AG10803 (cell line): ENCODE measurements around the gene FAM89B.
A peak's percentile ranks its signal among the peaks of the same experiment; 100 is the strongest.

Source experiments
- DNase-seq: peaks from one replicate; pipeline ENCODE4 v3.0.0; 2010; ENCODE audit warnings: low read depth
- H3K4me3 ChIP-seq: 2 replicates; pipeline ENCODE4 v1.5.1; 2011; ENCODE audit warnings: mild to moderate bottlenecking, low read length, control low read depth
- TF ChIP-seq, protein P1 (sequence below): conservative IDR thresholded peaks from 2 replicates; pipeline ENCODE4 v1.5.1; 2011; ENCODE audit warnings: mild to moderate bottlenecking, low read length, control low read depth, inconsistent platforms

The FAM89B gene

GRCh38 chr11:65555693-65556231 lies 16.6 kb upstream of the FAM89B start:
- TF ChIP-seq, protein P1, sequence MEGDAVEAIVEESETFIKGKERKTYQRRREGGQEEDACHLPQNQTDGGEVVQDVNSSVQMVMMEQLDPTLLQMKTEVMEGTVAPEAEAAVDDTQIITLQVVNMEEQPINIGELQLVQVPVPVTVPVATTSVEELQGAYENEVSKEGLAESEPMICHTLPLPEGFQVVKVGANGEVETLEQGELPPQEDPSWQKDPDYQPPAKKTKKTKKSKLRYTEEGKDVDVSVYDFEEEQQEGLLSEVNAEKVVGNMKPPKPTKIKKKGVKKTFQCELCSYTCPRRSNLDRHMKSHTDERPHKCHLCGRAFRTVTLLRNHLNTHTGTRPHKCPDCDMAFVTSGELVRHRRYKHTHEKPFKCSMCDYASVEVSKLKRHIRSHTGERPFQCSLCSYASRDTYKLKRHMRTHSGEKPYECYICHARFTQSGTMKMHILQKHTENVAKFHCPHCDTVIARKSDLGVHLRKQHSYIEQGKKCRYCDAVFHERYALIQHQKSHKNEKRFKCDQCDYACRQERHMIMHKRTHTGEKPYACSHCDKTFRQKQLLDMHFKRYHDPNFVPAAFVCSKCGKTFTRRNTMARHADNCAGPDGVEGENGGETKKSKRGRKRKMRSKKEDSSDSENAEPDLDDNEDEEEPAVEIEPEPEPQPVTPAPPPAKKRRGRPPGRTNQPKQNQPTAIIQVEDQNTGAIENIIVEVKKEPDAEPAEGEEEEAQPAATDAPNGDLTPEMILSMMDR = no peak
- H3K4me3 ChIP-seq = peak overlapping the region; percentile 26
- DNase-seq = peak; percentile 95

DNA sequence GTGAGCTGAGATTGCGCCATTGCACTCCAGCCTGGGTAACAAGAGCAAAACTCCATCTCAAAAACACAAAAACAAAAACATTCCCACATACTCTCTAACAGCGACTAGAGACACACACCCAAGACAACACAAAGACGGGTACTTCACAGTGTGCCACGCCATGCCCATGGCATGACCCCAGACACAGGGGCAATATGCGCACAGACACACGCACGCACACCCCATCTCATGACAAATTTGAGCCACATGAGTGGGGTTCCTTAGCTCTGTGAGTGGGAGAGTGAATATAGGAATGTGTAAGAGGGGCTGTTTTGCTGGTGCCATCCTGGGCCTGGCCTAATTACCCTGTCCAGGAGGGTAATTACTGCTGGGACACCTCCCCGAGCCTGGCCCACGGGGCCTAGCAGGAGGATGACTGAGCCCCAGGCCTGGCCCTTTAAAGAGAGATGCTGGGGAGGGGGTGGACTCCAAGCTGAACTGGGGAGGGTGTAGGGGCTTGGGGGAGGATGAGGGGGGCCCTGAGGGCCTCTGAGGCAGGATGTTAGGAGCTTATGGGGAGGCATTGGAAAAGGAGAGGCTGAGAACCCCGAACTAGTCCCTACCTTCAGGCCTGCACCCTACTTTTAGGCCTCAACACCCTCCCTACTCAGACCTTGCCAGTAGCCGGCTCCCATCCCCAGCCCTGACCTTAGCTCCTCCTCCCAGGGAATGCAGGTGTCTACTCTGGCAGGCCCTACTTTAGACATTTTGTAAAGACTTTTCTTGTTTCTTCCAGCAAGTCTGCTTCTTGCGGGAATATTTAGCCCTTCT lies 15.7 kb upstream of the FAM89B start:
- H3K4me3 ChIP-seq = peak overlapping the region; percentile 71
- no peak for DNase-seq
- TF ChIP-seq, protein P1 = no peak

DNA sequence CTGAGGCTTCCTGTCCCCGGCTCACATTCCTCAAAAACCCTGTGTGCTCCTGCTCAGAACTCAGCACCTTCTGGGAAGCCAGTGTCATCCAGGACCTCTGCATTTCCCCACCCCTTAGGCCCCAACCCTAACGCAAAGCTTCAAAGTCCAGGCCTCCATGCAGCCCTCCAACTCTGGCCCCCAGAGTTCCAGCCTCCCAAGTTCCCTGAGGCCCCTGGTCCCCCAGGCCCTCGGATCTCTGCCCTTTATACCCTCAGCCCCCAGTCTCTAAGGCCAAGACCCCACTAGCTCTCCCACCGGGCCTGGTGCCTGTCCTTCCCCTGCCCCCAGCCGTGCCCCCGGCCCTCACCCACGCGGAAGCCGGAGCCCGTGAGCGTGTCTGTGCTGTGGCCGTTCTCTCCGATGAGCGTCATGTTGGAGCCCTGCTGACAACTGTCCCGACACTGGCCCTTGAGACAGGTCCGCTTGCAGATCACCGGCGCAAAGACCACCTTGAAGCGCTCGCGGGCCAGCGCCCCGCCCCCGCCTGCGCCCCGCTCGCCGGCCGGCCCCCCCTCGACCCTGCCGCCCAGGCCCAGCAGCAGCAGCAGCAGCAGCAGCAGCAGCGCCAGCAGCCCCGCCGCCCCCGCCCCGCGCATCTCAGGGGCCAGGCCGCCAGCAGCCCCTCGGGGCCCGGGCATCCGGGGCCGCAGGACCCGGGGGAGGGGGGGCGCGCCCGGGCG lies 14.9 kb upstream of the FAM89B start:
- TF ChIP-seq, protein P1 = no peak
- DNase-seq = no peak
- H3K4me3 ChIP-seq = peak overlapping the region; percentile 71

DNA sequence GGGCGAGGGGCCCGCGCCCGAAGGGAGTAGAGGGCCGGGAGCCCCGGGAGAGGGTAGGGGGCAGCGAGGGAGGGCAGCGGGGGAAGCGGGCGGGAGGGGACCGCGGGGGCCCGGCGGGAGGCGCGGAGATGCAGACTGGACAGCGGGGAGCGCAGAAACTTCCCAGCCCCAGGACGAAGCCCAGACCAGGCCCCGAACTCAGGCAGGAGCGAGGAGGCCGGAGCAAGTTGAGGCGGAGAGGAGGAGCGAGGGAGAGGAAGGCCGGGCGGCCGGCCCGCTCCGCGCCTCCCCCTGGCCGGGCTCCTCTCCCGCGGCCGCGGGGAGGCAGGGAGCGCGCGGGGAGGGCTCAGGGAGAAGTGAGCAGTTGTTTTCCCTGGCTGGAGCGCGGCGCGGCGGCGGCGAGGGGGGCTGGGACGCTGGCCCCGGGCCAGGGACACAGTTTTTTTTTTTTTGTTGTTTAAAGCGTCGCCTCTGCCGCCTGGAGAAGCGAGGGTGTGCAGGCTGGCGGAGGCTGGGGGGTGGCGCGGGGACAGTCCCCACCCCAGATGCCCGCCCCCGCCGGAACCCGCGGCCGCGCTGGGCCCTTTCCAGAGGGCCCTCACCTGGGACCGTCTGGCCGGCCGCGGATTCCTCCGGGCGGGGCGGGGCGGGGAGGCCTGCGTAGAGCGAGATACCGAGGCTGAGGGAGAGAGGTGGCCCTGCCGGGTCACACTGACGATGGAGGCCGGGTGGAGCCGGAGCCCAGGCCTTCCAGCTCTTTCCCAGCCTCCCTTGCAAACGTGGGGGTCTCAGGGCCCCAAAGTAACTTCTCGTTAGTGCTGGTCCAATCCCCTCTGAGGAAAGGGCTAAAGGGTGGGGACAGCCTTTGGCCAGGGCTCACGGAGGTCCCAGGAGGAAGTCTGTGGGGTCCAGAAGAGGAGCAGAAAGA lies 14.1 kb upstream of the FAM89B start, which contains the start of gene LTBP3:
LTBP3 (minus strand) TSS at position 358 of the 928 bp plus-strand sequence. CDS start 400 bp downstream, outside the sequence.
- DNase-seq = peak; percentile 84
- peak within 1 kb of the TSS; percentile 71 for H3K4me3 ChIP-seq
- TF ChIP-seq, protein P1 = no peak

DNA sequence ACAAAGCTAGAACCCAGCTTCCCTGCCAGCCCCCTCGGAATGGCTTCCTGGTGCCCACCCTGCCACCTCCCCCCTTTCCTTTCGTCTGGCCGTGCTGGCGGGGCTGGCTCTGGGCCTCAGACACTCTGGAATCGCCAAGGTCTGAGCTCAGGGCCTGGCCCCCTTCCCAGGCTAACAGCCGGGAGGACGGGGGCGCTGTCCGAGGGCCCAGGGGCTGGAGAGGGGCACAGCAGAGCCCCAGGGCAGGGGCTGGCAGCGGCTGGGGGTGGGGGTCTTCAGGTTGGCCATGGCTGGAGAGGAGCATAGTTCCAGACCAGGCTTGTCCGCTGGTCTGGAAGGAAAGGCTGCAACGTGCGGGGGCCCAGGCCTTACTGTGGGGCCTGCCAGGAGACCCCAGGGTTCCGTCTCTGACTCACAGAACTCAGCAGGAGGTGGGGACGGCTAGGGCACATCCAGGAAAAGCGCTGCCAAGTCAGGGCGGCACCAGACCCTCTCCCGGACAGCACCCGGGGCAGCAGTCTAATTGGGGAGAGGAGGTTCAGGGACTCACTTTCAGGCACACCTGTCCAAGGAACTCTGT lies 13.3 kb upstream of the FAM89B start:
- peak; percentile 56 for DNase-seq
- TF ChIP-seq, protein P1 = no peak; the same call in 1 of the 2 replicates
- peak overlapping the region; percentile 47 for H3K4me3 ChIP-seq

- TF ChIP-seq, protein P1 = no peak
- no peak for DNase-seq
Observed at GRCh38 chr11:65559535-65559934, 12.8 kb upstream of the FAM89B start.

More at GRCh38 chr11:65559535-65559934, 12.8 kb upstream of the FAM89B start:
- no peak overlapping the region for H3K4me3 ChIP-seq
